Activated gamma-delta T cell treated with Interleukin-2 at 50 U/mL for 16 hours (primary cell): Measurements from ENCODE around the gene HMCES.
A peak's percentile ranks its signal among the peaks of the same experiment; 100 is the strongest.

Experiments
- DNase-seq: peaks from one replicate; pipeline ENCODE4 v3.0.0-alpha.2; 2020

HMCES gene, protein sequence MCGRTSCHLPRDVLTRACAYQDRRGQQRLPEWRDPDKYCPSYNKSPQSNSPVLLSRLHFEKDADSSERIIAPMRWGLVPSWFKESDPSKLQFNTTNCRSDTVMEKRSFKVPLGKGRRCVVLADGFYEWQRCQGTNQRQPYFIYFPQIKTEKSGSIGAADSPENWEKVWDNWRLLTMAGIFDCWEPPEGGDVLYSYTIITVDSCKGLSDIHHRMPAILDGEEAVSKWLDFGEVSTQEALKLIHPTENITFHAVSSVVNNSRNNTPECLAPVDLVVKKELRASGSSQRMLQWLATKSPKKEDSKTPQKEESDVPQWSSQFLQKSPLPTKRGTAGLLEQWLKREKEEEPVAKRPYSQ

DNA sequence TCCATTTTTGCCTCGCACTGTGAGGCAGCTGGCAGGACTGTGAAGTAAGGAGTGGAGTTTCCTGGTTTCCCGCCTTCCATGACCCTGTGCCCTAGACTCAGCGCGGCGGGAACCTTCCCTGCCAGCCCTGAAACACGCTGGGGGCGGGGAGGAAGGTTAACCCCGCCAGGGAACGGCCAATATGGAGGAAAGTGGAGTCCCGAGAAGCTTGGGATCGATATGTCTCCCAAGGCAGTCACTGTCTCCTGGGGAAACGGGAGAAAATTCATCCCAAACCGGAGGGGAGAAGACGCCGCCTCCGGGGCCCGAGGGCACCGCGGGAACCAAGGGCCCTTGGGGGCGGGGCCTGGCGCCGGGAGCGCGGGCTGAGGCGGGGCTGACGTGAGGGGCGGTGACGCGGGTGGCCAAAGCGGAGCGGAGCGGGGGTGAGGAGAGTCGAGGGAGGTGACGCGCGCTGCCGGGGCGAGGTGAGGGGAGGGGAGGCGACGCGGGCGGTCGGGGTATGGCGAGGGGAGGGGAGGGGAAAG, at the start of gene HMCES:
TSS of gene HMCES (plus strand) at position 432 of the 527 bp plus-strand sequence. CDS start 863 bp downstream, outside the sequence.
- peak; percentile 94 for DNase-seq

- no peak for DNase-seq
Measured at GRCh38 chr3:129228891-129229585, 49.6 kb upstream of the HMCES start.

DNA sequence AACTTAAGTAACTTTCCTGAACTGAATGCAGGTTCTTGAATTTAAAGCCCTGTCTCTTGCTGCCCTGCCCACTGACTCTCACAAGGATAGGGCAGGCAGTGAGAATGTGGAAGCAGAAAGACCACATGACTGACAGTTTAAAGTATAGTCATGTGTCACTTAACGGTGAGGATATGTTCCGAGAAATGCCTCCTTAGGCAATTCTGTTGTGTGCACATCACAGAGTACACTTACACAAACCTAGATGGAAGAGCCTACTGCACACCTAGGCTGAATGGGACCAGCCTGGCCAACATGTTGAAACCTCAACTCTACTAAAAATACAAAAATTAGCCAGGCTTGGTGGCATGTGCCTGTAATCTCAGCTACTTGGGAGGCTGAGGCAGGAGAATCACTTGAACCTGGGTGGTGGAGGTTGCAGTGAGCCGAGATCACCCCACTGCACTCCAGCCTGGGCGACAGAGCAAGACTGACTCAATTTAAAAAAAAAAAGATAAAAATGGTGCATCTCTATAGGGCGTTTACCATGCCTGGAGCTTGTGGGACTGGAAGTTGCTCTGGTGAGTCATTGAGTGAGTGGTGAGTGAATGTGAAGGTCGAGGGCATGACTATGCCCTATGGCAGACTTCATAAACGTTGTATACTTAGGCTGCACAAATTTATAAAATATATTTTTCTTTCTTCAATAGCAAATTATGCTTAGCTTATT, 48.2 kb upstream of the HMCES start:
- no peak for DNase-seq

DNA sequence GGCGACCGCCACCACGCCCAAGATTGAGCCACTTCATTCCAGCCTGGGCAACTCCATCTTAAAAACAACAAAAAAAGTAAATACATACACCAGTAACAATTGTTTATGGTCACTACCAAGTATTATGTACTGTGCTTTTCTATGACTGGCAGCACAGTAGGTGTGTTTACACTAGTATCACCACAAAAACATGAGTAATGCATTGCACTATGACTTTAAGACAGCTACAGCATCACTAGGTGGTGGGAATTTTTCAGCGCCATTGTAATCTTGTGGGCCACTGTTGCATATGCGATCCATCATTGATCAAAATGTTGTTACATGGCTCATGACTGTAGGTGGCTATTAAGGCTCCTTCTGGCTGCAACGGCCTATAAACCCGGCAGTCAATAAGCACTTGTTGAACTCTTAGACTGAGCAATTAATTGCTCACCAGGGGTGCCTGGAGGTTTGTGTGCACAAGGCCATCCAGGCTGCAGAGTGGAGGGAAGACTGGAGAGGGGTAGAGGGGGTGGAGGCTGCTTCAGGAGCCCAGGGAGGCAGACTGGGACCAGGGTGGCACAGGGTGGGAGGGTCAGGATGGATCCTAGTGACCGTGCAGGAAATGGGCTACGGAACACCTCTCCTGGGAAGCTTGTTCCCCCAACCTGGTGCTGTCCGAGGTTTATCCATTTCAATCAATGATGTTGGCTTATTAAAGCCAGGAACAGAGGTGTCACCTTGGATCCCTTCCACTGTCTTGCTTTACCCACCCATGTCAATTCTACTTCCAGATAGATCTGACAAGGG, 47.1 kb upstream of the HMCES start:
- no peak for DNase-seq

GRCh38 chr3:129233538-129233937, 45.1 kb upstream of the HMCES start:
- no peak for DNase-seq

- no peak for DNase-seq
Measured at GRCh38 chr3:129234441-129234840, 44.2 kb upstream of the HMCES start.

DNA sequence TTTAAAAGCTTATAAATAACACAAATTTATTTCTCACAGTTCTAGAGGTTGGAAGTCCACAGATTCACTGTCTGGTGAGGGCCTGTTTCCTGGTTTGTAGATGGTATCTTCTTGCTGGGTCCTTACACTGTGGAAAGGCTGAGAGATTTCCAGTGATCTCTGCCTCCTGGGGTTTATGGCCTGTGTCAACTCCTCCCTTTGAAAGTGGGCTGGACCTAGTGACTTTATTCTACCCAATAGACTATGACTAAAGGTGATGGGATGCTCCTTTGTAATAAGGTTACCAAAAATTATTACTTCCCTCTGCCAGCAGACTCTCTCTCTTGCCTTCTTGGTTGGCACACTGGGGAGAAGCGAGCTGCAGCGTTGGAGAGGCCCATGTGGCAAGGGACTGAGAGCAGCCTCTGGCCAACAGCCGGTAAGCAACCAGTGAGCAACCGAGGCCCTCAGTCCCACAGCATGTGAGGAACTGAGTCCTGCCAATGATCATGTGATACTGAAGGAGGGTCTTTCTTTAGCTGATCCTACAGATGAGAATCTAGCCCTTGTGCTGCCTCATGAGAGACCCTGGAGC, 43.2 kb upstream of the HMCES start:
- DNase-seq = no peak

DNA sequence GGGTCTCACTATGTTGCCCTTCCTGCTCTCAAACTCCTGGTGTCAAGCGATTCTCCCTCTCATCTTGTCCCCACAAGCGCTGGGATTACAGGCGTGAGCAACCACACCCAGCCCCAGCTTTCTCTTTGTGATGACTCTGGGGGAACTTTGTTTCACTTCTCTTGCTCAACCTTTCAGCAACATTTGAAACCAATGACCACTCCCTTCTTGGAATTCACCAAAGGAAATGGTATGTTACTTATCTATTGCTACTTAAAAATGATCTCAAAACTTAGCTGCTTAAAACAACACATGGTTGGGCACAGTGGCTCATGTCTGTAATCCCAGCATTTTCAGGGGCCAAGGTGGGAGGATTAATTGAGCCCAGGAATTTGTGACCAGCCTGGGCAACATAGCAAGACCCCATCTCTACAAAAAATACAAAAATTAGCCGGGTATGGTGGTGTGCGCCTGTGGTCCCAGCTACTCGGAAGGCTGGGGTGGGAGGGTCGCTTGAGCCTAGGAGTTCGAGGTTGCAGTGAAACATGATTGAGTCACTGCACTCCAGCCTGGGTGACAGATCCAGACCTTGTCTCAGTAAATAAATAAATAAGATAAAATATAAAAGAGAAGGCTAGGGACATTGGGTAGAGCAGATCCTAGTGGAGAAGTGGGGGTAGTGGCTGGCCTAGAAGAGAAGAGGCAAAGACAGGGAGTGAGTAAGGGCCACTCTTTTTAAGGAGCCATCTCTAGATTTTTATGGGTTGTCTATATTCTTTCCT, 39.5 kb upstream of the HMCES start:
- DNase-seq = no peak

- no peak for DNase-seq
Measured at GRCh38 chr3:129239991-129240390, 38.7 kb upstream of the HMCES start.

- DNase-seq = no peak
Measured at GRCh38 chr3:129240436-129240835, 38.2 kb upstream of the HMCES start.

- DNase-seq = no peak
Measured at GRCh38 chr3:129245141-129245540, 33.5 kb upstream of the HMCES start.

- DNase-seq = peak; percentile 64
Measured at GRCh38 chr3:129245641-129246306, 32.9 kb upstream of the HMCES start.

DNA sequence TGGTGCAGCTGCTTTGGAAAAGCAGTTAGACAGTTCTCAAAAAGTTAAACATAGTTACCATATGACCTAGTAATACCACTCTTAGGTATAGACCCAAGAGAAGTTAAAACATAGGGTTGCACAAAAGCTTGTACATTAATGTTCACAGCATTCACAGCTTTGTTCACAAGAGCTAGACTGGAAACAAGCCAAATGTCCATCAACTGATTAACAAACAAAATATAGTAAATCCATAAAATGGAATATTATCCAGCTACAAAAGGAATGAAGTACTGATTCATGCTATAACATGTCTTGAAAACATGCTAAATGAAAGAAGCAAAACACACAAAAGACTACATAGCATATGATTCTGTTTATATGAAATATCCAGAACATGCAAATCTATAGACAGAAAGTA, 32.0 kb upstream of the HMCES start:
- no peak for DNase-seq

- DNase-seq = no peak
Measured at GRCh38 chr3:129248286-129248979, 30.2 kb upstream of the HMCES start.

DNA sequence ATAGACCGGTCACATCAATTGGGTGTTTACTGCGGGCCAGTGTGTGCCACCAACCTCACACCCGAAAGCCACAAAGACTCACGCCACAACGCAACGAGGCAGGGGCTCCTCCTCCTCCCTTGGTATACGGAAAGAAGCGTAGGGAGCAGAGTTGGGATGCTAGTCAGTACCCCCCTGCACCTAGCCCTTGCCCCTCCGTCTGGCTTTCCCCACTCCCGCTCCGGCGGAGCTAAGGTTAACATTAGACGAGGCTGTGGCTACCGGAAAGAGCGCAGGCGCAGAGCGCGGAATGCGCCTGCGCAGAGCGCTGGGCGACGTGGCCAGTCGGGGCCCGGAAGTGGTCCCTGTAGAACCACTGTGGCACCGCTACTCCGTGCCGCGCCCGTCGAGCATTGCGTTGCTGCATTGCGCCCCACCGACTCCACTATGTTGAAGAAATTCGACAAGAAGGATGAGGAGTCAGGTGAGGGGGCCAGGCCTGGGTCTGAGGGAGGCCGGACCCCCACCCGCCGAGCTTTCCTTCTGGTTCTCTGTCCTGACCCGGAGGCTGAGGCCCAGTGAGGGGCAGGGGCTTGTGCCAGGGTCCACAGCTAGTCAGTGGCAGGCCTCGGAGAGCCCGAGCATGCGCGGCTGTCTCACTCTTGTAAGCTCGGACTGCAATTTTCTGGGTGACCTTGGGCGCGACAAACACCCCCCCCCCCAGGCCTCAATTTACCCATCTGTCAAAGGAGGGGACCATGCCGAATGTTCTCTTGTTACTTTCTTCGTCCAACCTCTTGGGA, 29.2 kb upstream of the HMCES start, which contains the start of gene COPG1:
TSS of gene COPG1 (plus strand) at position 323 of the 782 bp plus-strand sequence. CDS start at position 427, 104 bp downstream.
- DNase-seq = peak; percentile 86

GRCh38 chr3:129252748-129253147, 25.9 kb upstream of the HMCES start:
- DNase-seq = no peak

- no peak for DNase-seq
Measured at GRCh38 chr3:129254536-129255230, 24.0 kb upstream of the HMCES start.

DNA sequence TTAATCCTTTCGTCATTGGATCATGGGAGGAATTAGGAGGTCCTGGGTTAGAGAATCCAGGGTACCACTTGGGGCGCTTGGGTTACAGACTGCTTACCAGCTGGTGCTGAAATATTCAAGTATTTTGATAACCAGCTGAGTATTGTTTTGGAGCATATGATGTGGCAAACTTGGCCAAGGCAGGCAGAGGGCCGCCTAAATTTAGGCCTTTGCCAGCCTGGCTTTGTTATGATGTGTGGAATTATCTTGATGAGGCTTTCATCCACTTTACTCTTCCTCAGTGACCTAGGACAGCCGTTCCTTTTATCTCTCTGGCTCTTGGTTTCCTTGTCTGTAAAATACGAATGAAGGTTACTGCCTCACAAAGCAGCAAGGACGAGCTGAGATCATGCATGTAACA, 22.4 kb upstream of the HMCES start:
- no peak for DNase-seq

- no peak for DNase-seq
Measured at GRCh38 chr3:129257609-129258008, 21.1 kb upstream of the HMCES start.
